Bone marrow (tissue), 2 donors: ENCODE results near the gene PCDH9.

Source experiments
- DNase-seq, 2 donors: peaks; one replicate each; lab custom pipeline; 2025; lab: John Stamatoyannopoulos, UW

Gene PCDH9

DNA sequence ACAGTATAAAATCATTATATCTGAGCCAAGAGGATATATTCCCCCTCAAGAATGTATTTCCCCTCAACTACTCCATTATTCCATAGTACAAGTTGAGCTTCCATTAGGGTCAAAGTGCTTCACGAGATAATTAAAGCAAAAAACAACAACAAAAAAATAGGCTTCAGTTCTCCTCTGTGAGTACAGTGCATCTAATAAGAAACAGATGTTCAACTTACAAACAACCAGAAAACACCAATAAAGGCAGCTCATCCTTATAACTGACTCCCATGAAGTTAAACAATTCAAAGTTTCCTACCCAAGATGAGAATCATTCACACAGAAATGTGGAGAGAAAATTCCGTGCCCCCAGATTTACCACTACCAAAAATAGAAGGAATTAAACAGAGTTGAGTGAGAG, 854.4 kb downstream of the PCDH9 start:
- no peak for DNase-seq

DNA sequence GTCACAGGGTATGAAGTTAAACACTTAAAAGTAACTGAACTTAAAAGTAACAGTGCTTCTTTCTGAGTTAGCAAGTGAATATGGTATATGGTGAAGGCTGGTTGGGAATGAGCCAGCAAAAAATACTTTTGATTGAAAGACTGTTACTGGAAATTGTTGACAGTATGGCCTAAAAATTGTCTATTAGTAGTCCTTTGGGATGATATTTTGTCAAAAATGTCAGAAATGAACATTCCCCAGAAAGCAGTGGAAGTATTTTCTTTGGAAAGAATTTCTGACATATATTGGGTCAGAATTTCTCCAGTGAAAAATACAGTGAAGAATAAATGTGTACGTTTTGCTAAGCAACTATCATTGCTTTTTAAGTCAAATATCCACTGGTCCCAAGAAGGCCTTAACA, 860.5 kb downstream of the PCDH9 start:
- no peak for DNase-seq

DNA sequence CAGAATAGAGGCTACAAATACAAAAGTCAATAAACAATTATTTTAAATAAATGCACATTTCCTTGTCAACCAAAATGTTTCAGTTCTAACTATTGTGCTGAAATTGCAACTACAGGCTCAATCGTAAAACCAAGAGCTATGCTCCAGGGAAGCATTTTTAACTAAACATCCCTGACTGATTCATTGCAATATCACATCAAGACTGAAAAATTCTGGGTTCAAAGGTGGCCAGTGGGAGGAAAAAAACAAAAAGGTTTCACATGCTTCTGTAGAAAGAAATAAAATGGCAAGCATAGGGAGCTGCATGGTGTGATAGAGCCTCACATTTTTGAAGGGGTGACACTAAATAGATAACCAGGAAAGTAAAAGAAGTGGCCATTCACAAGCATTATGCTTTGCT, 862.8 kb downstream of the PCDH9 start:
- no peak for DNase-seq

DNA sequence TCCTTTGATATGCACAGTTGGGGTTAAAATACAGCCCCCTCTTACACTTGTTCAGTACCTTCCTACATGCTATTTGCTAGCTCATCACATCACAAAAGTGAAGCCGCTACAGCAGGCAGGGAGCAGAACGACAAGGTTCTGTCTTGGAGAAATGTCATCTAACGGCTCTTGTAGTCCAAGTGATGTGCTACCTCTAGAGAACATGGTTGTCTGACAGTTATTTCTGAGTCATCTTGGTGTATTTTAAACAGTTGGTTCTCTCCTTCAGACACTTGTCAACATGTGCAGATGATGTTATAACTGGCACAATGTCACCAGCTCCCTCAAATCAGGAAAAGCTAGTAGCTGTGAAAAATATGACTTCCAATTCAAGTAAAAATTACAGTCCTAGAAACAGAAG, 865.0 kb downstream of the PCDH9 start:
- no peak for DNase-seq

DNA sequence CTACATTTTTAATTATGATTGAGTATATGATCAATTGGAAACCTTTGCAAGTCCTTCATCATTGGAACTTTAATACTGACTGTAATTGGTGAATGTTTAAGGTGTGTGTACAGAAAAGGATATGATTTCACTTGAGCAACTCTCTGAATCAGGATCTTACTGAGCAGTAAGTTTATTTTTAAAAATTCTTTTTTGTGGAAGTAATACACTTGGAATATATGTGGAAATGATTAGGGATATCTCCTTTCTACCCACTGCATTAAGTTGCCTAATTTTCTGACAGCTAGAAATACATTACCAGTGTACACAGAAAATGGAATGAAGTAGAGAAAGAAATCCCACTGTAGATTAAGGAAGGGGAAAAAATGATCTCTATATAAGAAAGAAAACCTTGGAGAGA, 865.8 kb downstream of the PCDH9 start:
- DNase-seq, result no peak

DNA sequence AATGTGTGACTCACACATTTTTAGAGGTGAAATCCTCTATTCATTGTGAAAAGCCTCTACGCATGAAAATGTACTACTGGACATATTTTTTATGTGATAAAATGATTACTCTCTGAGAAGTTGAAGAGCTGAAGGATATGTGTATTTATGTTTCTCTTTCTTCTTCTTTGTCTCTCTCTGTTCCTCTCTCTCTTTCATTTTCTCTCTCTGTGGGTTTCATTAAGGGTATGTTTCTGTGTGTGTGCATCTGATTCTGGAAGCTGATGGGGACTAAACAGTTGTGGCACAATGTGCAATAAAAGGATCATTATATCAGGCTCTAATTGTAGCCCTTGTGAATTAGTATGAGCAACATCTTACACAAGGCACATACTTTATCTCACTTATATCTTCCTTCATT, 867.7 kb downstream of the PCDH9 start:
- no peak for DNase-seq

DNA sequence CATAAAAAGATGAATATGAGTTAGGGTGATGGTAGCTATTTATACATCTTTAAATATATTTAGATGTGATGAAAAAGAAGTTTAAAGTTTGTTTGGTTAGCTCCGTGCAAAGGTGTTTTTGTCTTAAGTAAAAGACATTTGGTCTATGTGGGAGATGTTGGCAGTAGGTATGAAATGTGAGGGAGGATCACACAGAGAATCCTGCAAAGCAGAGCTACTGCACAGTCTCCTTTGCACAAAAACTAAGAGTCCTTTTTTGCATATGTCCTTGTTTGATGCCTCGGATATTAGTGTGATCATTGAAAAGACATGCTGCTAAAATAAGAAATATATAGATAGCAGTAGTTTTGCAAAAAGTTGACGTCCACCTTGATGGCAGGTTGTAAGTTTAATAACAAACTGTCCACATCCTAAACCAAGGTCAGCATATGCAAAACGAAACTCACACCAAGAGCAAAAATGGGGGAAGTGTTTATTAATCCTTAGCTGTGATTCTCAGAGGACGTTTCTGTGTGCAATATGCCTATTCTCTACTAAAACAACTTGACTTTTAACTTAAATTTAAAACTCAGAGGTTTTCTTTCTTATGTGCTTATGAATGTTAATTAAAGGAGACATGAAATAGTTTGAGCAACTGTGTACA, 870.1 kb downstream of the PCDH9 start:
- no peak for DNase-seq

DNA sequence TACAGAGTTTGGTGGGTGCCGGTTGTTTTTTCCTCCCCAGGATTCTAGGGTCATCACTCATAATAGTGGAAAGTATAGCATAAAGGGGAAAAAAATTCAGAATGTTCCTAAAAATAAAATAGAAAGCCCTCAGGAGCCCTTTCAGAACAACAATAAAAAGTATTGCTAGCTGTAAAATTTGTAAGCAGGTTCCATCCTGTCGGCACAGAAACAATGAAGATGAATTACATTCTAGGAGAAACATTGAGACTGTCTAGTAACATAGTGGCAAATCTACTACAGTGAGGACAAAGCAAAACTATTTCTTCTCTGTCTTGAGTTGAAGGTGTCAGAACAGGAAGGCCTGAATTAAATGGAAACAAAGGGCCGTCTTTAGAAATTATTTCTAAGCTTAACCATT, 870.7 kb downstream of the PCDH9 start:
- DNase-seq, result no peak

DNA sequence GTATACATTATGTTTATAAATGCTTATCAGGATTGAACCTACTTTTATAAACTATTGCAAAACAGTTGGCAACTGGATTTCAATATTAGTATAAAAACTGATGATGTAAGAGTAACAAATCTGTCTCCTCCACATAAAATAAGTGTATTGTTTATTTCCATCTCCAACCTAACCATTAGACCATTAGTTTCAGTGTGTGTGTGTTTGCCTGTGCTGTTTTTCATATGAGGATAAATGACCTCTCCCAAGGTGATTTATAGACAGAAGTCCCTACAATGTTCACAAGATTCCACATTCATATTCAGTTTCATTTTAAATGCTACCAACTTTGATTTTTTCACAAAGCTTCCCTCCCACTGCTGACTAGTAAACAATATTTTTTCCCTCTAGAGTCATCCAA, 871.6 kb downstream of the PCDH9 start:
- DNase-seq, result no peak

DNA sequence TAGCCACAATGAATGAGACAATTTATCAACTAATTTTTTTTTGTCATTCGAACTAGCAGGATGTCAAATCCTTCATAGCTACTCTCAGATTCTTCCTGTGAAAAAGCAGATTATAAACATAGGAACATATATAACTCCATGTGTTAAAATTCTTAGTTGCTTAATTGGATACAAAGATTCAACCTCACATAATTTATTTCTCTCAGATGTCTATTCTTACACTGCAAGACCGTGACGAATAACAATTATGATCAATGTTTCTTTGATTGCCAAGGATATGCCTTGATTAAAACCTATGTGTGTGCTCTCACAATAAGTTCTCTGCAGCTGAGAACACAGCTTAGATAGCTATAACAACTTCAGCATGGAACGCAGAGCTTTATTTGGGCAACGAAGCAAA, 872.7 kb downstream of the PCDH9 start:
- no peak for DNase-seq

DNA sequence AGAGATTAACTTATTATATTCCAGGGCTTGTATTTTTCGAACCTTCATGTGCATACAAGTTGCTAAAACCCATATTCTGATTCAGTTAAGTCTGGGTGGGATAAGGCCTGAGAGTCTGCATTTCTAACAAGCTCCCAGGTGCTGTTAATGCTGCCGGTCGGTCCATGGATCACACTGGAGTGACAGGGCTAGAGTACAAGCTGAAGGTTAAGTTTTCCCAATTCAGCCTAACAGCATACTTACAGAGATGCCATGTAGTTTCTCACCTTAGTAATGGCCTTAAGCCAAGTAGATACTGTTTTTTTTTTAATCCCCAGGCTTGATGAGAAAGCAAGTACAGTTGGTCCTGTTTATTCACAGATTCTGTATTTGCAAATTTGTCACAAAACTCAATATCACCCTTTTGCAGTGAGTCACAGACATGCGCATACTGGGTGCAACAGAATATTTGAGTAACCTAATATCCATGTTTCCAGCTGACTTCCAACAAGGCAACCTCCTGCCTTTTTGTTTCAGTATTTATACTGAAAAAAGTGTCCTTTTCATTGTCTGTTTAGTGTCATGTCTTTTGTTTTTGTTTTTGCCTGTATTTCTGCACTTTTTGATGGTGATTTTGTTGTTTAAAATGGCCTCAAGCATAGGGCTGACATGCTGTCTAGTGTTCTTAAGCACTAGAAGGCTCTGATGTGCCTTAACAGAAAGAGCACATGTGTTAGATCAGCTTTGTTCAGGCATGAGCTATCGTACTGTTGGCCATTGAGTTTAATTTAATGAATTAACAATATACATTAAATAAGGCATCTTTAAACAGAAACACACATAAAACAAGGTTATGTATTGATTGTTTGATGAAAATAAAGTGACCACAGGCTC, 875.0 kb downstream of the PCDH9 start:
- DNase-seq, result no peak

DNA sequence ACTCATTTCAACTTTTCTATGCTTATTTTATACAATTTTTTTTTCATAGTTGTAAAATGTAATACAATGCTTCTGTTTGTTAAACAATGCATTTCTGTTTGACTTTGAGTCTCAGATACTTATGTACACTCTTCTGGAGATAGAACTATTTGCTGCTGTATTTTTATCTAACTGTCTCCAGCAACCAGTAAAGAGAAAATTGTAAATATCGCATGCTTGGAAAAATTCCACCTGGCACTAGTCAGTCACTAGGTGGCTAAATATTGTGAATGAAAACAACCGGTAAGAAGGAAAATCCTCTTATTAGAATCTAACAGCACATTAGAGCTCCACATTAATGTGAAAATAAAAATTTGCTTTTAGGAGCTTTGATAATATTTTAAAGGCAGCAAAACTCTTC, 876.5 kb downstream of the PCDH9 start:
- DNase-seq, result no peak

DNA sequence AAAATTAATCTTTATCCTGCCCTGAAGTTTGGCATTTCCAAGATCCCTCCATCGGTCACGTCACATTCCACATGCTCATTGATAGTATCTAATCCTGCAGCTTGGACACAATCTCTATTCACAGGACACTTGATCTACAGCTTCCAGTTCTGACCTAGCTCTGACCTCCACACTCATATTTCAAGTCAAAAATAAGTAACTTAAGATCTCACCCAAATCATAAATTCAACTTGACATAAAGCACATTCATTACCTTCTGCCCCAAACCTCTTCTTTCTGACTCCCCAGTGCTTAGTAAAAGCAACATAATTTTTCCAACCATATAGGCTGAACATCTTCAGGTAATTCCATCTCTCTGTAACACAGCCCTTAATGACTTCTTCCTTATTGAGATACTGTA, 880.2 kb downstream of the PCDH9 start:
- no peak for DNase-seq

DNA sequence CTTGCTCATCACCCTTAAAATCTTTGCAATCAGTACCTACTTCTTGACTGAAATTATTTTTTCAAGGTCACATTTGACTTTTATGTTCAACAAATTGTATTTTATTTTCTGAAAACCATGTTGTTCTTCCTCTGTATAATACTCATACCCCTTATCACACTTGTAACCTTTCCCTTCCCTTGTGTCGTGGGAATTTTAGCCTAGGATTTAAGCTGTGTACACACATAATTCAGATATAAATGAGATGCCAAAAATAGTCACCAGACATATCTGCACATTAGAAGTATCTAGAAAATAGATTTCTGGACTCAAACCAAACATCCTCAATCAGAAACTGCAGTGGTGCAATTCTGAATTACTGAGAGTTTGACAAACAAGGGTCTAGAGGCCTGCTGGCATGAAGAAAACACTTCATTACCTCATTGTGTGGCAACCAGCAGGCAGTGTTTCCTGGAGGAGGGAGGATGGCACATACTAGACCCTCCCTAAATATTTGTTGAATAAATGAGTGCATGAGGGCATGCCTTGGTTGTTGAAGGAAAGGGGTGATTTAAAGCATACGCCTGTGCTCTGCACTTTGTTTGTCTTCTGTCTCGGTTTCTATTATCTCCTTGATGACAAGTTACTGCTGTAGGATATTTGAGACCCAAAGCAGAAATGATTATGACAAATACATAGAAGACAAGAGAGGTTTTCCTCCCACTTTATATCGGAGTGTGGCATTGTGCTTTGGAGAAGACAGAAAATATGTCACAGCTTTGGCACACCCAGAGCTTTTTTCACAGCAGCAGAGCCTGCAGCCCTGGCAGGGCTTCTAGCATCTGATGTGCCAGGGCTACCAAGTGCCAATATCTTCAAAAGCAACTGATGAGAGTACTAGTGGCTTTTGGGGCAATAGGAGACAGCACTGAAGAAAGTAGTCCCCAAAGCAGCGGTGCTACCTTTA, 881.1 kb downstream of the PCDH9 start:
- DNase-seq, result no peak

DNA sequence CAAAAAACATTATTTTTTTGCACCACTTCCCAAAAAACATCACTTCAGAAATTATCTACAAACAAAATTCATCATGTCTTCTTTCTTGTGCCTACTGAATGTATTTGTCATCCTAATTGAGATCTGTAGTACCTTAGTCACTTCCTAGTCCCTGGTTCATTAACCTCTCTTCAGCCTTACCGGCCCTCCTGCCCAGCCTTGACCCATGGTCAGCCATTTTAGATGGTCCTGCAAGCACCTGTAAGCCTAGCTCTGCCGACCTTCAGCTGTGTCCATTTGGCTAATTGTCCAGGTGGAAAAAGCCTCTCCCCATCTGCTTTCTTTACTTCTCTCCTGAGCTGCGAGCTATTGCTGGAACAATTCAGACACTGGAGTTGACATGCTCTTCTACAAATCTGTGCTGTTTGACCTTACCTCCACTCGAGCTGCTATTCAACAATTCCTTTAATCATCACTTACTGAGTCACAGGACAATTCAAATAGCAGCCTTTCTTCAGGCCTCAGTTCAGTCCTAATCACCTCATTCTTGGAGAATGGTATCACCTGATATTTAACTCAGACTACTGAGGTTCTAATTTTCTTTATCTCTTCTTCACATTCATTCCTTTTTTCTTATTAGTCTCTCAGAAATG, 882.5 kb downstream of the PCDH9 start:
- no peak for DNase-seq

DNA sequence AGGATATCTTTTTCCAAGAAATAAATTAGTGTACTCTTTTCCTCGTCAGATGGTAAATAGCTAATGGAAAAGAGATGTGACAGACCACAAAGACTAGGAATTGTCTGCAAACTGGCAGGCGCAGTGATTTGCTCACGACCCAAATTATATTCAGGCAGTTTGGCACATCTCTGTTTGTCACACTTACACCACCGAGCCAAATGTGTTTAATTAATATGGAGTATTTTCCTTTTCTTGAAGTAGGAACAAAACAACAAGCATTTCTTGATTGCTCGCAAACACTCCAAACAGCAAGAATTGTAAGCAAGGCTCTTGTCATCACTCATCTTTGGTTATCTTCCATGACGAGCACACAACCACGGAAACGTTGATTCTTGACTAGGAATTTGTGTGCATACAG, 884.2 kb downstream of the PCDH9 start:
- no peak for DNase-seq

DNA sequence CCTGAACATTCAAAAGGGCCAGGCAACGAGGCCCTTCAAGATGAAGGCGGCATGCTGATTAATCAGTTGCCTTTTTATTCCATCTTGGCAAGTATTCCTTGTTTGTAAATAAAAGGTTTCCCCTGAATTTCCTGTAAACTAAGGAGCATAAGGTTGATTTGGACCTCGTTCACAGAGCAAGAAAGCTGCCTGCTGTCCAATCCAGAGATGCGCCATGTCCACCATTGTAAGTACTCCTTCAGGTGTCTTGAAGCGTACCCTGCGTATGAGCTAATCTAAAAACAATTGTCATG, 884.7 kb downstream of the PCDH9 start:
- no peak for DNase-seq

DNA sequence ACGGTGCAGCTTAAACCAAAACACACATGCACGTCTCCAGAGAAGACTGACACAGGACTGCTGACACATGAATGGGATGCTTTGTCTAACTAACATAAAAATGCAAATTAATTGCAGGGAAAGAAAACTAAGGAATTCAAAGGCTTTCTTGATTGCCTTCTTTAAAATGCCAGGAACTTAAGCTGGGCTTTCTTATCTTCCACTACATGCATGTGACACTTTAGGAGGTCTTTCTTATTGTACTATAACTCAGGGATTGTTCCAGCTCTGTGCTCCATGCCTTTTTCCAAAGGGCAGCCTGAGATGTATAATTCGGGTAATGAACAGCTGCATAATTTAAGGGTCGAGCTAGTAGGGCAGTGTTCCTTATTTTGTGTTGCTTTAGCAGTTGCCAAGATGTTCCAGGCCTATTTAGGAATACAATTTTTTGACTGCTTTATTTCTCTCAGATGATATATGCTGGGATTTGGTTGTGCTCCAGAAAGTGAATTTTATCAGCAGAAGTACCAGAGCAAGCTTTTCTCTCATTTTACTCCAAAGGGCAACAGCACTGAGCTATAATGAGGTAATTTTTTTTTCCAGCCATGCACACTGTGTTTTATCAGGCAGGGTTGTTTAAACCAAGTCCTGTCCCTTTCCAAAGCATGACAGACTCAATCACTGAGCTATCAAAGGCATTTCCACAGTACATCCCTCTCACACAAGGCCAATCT, 885.2 kb downstream of the PCDH9 start:
- no peak for DNase-seq

DNA sequence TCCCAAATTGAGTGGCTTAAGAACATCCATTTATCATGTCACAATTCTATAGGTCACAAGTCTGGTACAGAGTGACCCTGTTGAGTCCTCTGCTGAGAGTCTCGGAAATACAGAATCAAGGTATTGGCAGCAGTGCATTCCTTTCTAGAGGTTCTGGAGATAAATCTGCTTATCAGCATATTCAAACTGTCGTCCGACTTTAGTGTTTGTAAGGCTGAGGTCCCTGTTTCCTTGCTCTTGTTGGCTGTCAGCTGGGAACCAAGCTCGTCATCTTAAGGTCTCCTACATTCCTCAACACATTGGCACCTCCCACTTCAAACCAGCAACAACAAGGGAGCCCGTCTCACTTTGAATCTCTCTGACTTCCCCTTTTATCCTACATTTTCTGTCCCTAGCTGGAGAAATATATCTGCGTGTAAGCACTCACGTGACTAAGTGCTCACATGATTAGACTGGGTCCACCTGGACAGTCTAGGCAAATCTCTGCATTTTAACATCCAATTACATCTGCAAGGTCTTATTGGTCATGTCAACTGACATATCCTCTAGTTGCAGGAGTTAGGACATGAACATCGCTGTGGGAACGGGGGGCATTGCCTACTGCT, 886.8 kb downstream of the PCDH9 start:
- no peak for DNase-seq

DNA sequence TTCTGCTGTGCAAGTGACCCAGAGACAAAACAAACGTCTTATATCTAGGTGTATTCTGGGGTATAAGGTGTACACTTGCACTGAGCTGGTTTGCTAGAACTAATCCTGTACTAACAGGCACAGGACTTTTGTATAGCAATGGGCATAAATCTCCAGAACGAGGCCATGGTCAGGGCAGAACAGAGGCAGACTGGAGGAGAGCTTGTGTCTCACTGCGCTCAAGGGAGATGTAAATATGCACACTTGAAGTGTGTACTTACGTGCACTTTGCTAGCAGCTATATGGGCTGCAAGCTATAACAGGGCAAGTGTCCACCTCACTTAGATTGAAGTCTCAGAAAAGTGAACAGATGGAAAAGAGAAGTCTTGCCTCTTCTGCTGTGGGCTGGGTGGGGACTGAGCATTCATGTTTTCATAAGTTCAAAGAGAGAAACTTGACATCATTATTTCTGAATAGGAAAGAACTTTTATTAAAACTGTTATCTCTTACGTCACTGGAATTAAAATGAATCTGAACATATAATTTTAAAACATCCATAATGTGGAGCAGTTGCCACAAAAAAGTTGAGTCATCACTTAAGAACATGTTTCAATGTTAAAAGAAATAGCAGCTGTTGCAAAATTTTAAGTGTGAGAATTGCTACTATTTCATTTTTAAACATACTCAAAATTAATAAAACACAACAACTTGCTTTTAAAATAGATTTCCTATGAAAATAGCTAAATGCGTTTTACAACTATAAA, 888.3 kb downstream of the PCDH9 start:
- no peak for DNase-seq

DNA sequence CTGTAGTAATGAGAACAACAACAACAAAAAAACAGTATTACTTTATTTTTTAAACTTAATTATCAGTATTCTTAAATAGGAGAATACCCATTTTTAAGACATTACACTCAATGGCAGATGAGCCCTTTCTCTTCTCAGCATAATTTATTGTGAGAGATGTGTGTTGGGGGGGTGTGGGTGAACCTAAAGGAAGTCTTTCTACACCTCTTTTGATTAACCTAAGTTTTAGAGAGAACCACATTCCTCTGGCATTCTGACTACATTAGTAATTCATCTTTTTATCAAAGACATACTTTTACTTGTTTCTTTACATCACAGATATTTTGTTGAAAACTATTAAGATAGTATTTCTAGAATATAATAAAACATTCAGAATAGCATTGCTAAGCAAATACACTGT, 890.9 kb downstream of the PCDH9 start:
- DNase-seq, result no peak
